ENCODE data around the gene UVRAG. TPM values are rescaled to one million over a fixed set of nuclear protein-coding genes. Genes with fewer than 3 reads are reported as not detected.

The UVRAG gene
- total RNA-seq, 1 donor from 2014 or later = 14.7 TPM

GRCh38 chr11:75795276-75796090 is 19.5 kb upstream of the UVRAG start:
- no peaks in the 10 kb centered on the region for H3K4me1 ChIP-seq
- no peak for DNase-seq (ENCODE audit: extremely low spot score in 2 of 2)
- intact Hi-C loops (cut with DNase I) = no loop called here
- no peaks in the 10 kb centered on the region for H3K36me3 ChIP-seq
- TF ChIP-seq POLR2AphosphoS5 (IDR thresholded peaks at IDR 0.05; ENCODE audit: insufficient read depth in 1 of 2, low read depth in 1 of 2) (no peak), CTCF (IDR thresholded peaks at IDR 0.05) (no peak), POLR2A (IDR thresholded peaks at IDR 0.05) (no peak)
- no peak overlapping the region for H3K27ac ChIP-seq
- H3K27me3 ChIP-seq = no peaks in the 10 kb centered on the region
- H3K4me3 ChIP-seq = no peak overlapping the region
- H3K9me3 ChIP-seq = no peaks in the 10 kb centered on the region

DNA sequence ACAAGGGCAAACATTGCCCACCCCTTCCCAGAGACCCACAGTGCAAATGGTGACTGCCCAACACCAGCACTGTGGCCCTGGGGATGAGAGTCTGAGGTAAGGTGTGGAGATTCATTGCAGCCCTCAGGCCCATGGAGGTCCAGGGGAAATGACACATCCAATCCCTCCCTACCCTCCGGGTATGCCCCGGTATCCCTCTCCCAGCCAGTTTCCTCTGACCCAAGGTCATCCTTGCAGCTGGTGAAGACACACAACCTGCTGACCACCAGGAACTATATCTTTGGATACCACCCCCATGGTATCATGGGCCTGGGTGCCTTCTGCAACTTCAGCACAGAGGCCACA is 18.9 kb upstream of the UVRAG start:
- Histone ChIP-seq H3K9me3 (no peaks in the 10 kb centered on the region), H3K4me3 (no peak overlapping the region), H3K4me1 (peaks cover 3% of the 10 kb centered on the region), H3K27me3 (no peaks in the 10 kb centered on the region), H3K36me3 (no peaks in the 10 kb centered on the region), H3K27ac (no peak overlapping the region)
- intact Hi-C loops (cut with DNase I) = no loop called here
- DNase-seq (ENCODE audit: extremely low spot score in 2 of 2) = no peak
- TF ChIP-seq POLR2AphosphoS5 (IDR thresholded peaks at IDR 0.05; ENCODE audit: insufficient read depth in 1 of 2, low read depth in 1 of 2) (no peak), POLR2A (IDR thresholded peaks at IDR 0.05) (no peak), CTCF (IDR thresholded peaks at IDR 0.05) (no peak)

DNA sequence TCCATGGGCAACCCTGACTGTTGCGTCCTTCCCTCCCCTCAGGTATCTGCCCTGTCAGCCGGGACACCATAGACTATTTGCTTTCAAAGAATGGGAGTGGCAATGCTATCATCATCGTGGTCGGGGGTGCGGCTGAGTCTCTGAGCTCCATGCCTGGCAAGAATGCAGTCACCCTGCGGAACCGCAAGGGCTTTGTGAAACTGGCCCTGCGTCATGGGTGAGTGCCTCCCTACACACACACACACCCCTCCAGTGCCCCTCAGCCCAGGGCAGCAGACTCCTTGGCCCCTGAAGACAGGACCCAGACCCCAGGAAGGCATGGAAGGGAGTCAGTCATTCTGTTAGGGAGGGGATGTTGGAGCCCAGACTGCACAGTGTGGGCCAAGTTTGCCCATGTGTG is 17.9 kb upstream of the UVRAG start:
- no peak overlapping the region for H3K27ac ChIP-seq
- DNase-seq (ENCODE audit: extremely low spot score in 2 of 2) = no peak
- no peaks in the 10 kb centered on the region for H3K9me3 ChIP-seq
- H3K27me3 ChIP-seq = no peaks in the 10 kb centered on the region
- no peak for TF ChIP-seq POLR2A (IDR thresholded peaks at IDR 0.05)
- no peak for TF ChIP-seq POLR2AphosphoS5 (IDR thresholded peaks at IDR 0.05; ENCODE audit: insufficient read depth in 1 of 2, low read depth in 1 of 2)
- no peak for TF ChIP-seq CTCF (IDR thresholded peaks at IDR 0.05)
- no peak overlapping the region for H3K4me3 ChIP-seq
- intact Hi-C loops (cut with DNase I) = no loop called here
- H3K4me1 ChIP-seq = peaks cover 8% of the 10 kb centered on the region
- H3K36me3 ChIP-seq = no peaks in the 10 kb centered on the region

GRCh38 chr11:75797792-75798191 is 17.2 kb upstream of the UVRAG start:
- intact Hi-C loops (cut with DNase I) = no loop called here

DNA sequence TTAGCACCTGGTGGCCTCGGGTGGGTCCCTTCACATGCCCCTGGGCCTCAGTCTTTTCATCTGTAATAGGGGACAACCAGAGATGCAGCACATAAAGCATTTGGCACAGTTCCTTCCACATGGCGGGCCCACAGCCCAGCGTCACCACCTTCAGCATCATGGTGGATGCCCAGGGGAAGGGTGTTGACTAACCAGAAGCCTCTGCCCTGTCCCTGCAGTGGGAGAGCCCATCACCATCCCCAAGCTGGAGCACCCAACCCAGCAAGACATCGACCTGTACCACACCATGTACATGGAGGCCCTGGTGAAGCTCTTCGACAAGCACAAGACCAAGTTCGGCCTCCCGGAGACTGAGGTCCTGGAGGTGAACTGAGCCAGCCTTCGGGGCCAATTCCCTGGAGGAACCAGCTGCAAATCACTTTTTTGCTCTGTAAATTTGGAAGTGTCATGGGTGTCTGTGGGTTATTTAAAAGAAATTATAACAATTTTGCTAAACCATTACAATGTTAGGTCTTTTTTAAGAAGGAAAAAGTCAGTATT is 14.8 kb upstream of the UVRAG start:
- no peak for TF ChIP-seq POLR2A (IDR thresholded peaks at IDR 0.05)
- no peak for TF ChIP-seq CTCF (IDR thresholded peaks at IDR 0.05)
- no peak for TF ChIP-seq POLR2AphosphoS5 (IDR thresholded peaks at IDR 0.05; ENCODE audit: insufficient read depth in 1 of 2, low read depth in 1 of 2)
- H3K36me3 ChIP-seq = no peaks in the 10 kb centered on the region
- no peak for DNase-seq (ENCODE audit: extremely low spot score in 2 of 2)
- H3K27ac ChIP-seq = no peak overlapping the region
- H3K4me3 ChIP-seq = no peak overlapping the region
- intact Hi-C loops (cut with DNase I) = loop anchor here (2.0 kb wide), 1 partner anchor 65 kb away; no protein-coding TSS in a partner anchor
- H3K9me3 ChIP-seq = no peaks in the 10 kb centered on the region
- no peaks in the 10 kb centered on the region for H3K27me3 ChIP-seq
- H3K4me1 ChIP-seq = peaks cover 8% of the 10 kb centered on the region

More at GRCh38 chr11:75797792-75798191, 17.2 kb upstream of the UVRAG start:
- no peak for DNase-seq (ENCODE audit: extremely low spot score in 2 of 2)
- Histone ChIP-seq H3K36me3 (no peaks in the 10 kb centered on the region), H3K4me1 (peaks cover 8% of the 10 kb centered on the region), H3K9me3 (no peaks in the 10 kb centered on the region), H3K4me3 (no peak overlapping the region), H3K27ac (no peak overlapping the region), H3K27me3 (no peaks in the 10 kb centered on the region)
- no peak for TF ChIP-seq POLR2A (IDR thresholded peaks at IDR 0.05)
